OCI-LY3 (cell line): ENCODE data around the gene NDUFA12.
"Not testable (repeated sequence)": the region's sequence is repeated elsewhere in the genome, so short reads cannot be mapped to it uniquely, and the experiment has no call there.

Experiments used
- H2AFZ ChIP-seq: fragments of 200-600, 300-600 bp; shearing (Covaris generic); 2 replicates; pipeline ENCODE4 v1.6.0; 2014; ENCODE audit warnings: antibody characterized with exemption, low read depth, low read length
- H3K27ac ChIP-seq: fragments of 200-600, 300-600 bp; sonication (generic); 2 replicates; pipeline ENCODE4 v1.5.1; 2014; ENCODE audit warnings: mild to moderate bottlenecking, low read length, moderate library complexity, mixed read lengths
- H3K27me3 ChIP-seq: fragments of 200-600, 300-600 bp; sonication (generic); 2 replicates; pipeline ENCODE4 v1.6.1; 2014; ENCODE audit warnings: low read depth, low read length, mixed read lengths
- H3K36me3 ChIP-seq: fragments of 200-600, 300-600 bp; sonication (generic); replicated peaks from 2 replicates; pipeline ENCODE3; 2014; ENCODE audit warnings: low read depth, low read length, mixed read lengths
- H3K4me1 ChIP-seq: fragments of 300-600, 200-600 bp; sonication (generic); 2 replicates; pipeline ENCODE4 v1.6.1; 2014; ENCODE audit warnings: low read length, mixed read lengths
- H3K4me2 ChIP-seq: fragments of 200-600, 300-600 bp; sonication (generic); 2 replicates; pipeline ENCODE4 v1.6.1; 2014; ENCODE audit warnings: low read length, mixed read lengths
- H3K4me3 ChIP-seq: fragments of 300-600, 200-600 bp; sonication (generic); 2 replicates; pipeline ENCODE4 v1.5.1; 2014; ENCODE audit warnings: antibody characterized with exemption, mild to moderate bottlenecking, low read length, moderate library complexity
- H3K79me2 ChIP-seq: fragments of 300-600, 200-600 bp; shearing (Covaris generic); 2 replicates; pipeline ENCODE4 v1.6.1; 2014; ENCODE audit warnings: mild to moderate bottlenecking, low read length, mixed read lengths
- H3K9ac ChIP-seq: fragments of 300-600, 200-600 bp; shearing (Covaris generic); 2 replicates; pipeline ENCODE4 v1.6.0; 2014; ENCODE audit warnings: mild to moderate bottlenecking, low read length, moderate library complexity
- H3K9me3 ChIP-seq: fragments of 200-600, 300-600 bp; shearing (Covaris generic); 2 replicates; pipeline ENCODE4 v1.6.1; 2014; ENCODE audit warnings: low read length, mixed read lengths; ENCODE audit not compliant: insufficient read depth
- H4K20me1 ChIP-seq: fragments of 200-600, 300-600 bp; sonication (generic); 2 replicates; pipeline ENCODE4 v1.6.1; 2016; ENCODE audit warnings: low read length, mixed read lengths; ENCODE audit not compliant: insufficient read depth
- CTCF ChIP-seq: fragments of 200-600, 300-600 bp; sonication (generic); IDR thresholded peaks from 2 replicates; pipeline ENCODE4 v1.5.1; 2014; ENCODE audit warnings: antibody characterized with exemption, low read length, low read depth
- EZH2phosphoT487 ChIP-seq: fragments of 200-600 bp; shearing (Covaris generic); IDR thresholded peaks from 2 replicates; pipeline ENCODE4 v1.6.1; 2018; ENCODE audit warnings: antibody characterized with exemption, mixed run types, low read depth

The NDUFA12 gene

GRCh38 chr12:94990222-94990621 is 13.3 kb downstream of the NDUFA12 start:
- TF ChIP-seq CTCF: no peak
- no peak for TF ChIP-seq EZH2phosphoT487
- Histone ChIP-seq H3K4me2 (no peak overlapping the region), H3K36me3 (peaks cover 15% of the 10 kb centered on the region), H3K4me1 (no peaks in the 10 kb centered on the region), H3K4me3 (no peak overlapping the region), H3K79me2 (0 out of 2 replicates have a peak, but pooled peaks cover 2% of the 10 kb centered on the region), H3K27me3 (no peaks in the 10 kb centered on the region), H2AFZ (no peak overlapping the region), H3K9me3 (no peaks in the 10 kb centered on the region), H3K9ac (no peak overlapping the region), H4K20me1 (peaks cover 4% of the 10 kb centered on the region; the same call in 1 of the 2 replicates), H3K27ac (no peak overlapping the region)

- H3K79me2 ChIP-seq: 0 out of 2 replicates have a peak, but pooled peaks cover 2% of the 10 kb centered on the region
- H2AFZ ChIP-seq: no peak overlapping the region
- H3K9ac ChIP-seq: no peak overlapping the region
- no peaks in the 10 kb centered on the region for H3K4me1 ChIP-seq
- no peak for TF ChIP-seq CTCF
- no peak for TF ChIP-seq EZH2phosphoT487
- H4K20me1 ChIP-seq: peaks cover 4% of the 10 kb centered on the region; the same call in 1 of the 2 replicates
- no peak overlapping the region for H3K27ac ChIP-seq
- no peak overlapping the region for H3K4me2 ChIP-seq
- no peaks in the 10 kb centered on the region for H3K9me3 ChIP-seq
- H3K4me3 ChIP-seq: no peak overlapping the region
- no peaks in the 10 kb centered on the region for H3K27me3 ChIP-seq
- H3K36me3 ChIP-seq: peaks cover 11% of the 10 kb centered on the region
Observed at GRCh38 chr12:94988471-94988870, 15.0 kb downstream of the NDUFA12 start.

- Histone ChIP-seq H3K9ac (no peak overlapping the region), H3K79me2 (0 out of 2 replicates have a peak, but pooled peaks cover 2% of the 10 kb centered on the region), H3K36me3 (peaks cover 11% of the 10 kb centered on the region), H3K4me2 (no peak overlapping the region), H3K4me3 (no peak overlapping the region), H4K20me1 (peaks cover 4% of the 10 kb centered on the region; the same call in 1 of the 2 replicates), H2AFZ (no peak overlapping the region), H3K27ac (no peak overlapping the region), H3K27me3 (no peaks in the 10 kb centered on the region), H3K4me1 (no peaks in the 10 kb centered on the region), H3K9me3 (no peaks in the 10 kb centered on the region)
- no peak for TF ChIP-seq CTCF
- TF ChIP-seq EZH2phosphoT487: no peak
Observed at GRCh38 chr12:94987801-94988200, 15.7 kb downstream of the NDUFA12 start.

- H3K4me2 ChIP-seq: no peak overlapping the region
Observed at GRCh38 chr12:94987076-94987669, 16.3 kb downstream of the NDUFA12 start.

GRCh38 chr12:94985099-94985498 is 18.4 kb downstream of the NDUFA12 start:
- not testable (repeated sequence) for H3K79me2 ChIP-seq, H3K4me1 ChIP-seq, H3K27me3 ChIP-seq, H3K27ac ChIP-seq, H3K4me3 ChIP-seq, H3K9me3 ChIP-seq, H3K4me2 ChIP-seq, H3K36me3 ChIP-seq, H3K9ac ChIP-seq, H4K20me1 ChIP-seq, H2AFZ ChIP-seq

More at GRCh38 chr12:94987076-94987669, 16.3 kb downstream of the NDUFA12 start:
- H3K79me2 ChIP-seq: 0 out of 2 replicates have a peak, but pooled peaks cover 2% of the 10 kb centered on the region
- TF ChIP-seq CTCF (no peak), EZH2phosphoT487 (no peak)
- H3K27me3 ChIP-seq: no peaks in the 10 kb centered on the region
- H3K4me3 ChIP-seq: no peak overlapping the region
- no peak overlapping the region for H2AFZ ChIP-seq
- H3K36me3 ChIP-seq: peaks cover 6% of the 10 kb centered on the region
- no peak overlapping the region for H3K9ac ChIP-seq
- H4K20me1 ChIP-seq: peaks cover 4% of the 10 kb centered on the region; the same call in 1 of the 2 replicates
- H3K9me3 ChIP-seq: no peaks in the 10 kb centered on the region
- no peaks in the 10 kb centered on the region for H3K4me1 ChIP-seq
- no peak overlapping the region for H3K27ac ChIP-seq
